ENCODE measurements around the gene TEKT5.

TEKT5 gene

DNA sequence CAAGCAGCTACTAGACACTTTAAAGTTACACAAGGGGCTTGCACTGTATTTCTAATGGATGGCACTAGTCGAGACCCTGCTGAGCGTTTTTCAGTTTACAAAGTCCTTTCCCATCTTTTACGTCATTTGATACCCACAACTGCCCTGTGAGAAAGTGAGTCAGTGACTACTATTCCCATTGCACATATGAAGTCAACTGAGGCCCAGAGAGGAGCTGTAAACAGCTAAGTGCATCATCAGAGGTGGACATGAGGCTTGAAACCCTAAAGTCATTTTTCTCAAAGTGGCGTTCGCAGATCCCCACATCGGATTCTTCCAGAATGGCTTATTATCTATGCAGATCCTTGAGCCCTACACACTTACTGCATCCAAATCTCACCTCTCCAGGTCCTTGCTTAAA lies 50.6 kb downstream of the TEKT5 start:
- no peak for DNase-seq
- Histone ChIP-seq H2AFZ (ENCODE audit: low read length) (no peak overlapping the region), H3F3A (ENCODE audit: insufficient read depth, low read length) (0 out of 2 replicates have a peak, but pooled peaks cover 8% of the 10 kb centered on the region), H3K79me2 (ENCODE audit: low read length) (no peaks in the 10 kb centered on the region), H3K9me3 (replicated peaks; ENCODE audit: insufficient read depth, low read length) (no peaks in the 10 kb centered on the region), H3K4me3 (ENCODE audit: low read length) (no peak overlapping the region), H4K20me1 (ENCODE audit: insufficient read depth, low read length) (no peaks in the 10 kb centered on the region), H3K36me3 (replicated peaks; ENCODE audit: insufficient read depth, low read length) (no peaks in the 10 kb centered on the region), H3K27ac (ENCODE audit: low read length) (no peak overlapping the region), H3K9me2 (replicated peaks; ENCODE audit: insufficient read depth, low read length) (no peaks in the 10 kb centered on the region), H3K9ac (ENCODE audit: low read length) (no peak overlapping the region), H3K4me2 (ENCODE audit: low read depth, low read length) (no peak overlapping the region), H3K27me3 (replicated peaks; ENCODE audit: insufficient read depth, low read length) (no peaks in the 10 kb centered on the region), H3K4me1 (ENCODE audit: low read length) (peaks cover 16% of the 10 kb centered on the region)
- TF ChIP-seq EZH2phosphoT487 (IDR thresholded peaks at IDR 0.05; ENCODE audit: low read length) (no peak), EZH2 (optimal IDR thresholded peaks at IDR 0.05; ENCODE audit: low read depth, low read length) (no peak), CTCF (IDR thresholded peaks at IDR 0.05; ENCODE audit: low read length) (no peak)

DNA sequence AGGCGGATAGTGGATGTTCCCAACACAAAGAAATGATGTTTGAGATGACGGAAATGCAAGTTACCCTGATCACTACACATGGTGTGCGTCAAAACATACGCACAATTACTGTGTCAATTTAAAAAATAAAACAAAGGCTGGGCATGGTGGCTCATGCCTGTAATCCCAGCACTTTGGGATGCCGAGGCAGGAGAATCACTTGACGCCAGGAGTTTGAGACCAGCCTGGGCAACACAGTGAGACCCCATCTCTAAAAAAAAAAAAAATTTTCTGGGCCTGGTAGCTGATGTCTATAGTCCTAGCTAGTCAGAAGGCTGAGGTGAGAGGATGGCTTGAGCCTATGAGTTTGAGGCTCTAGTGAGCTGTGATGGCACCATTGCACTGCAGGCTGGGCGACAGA lies 51.8 kb downstream of the TEKT5 start:
- Histone ChIP-seq H3F3A (ENCODE audit: insufficient read depth, low read length) (no peaks in the 10 kb centered on the region), H3K9me3 (replicated peaks; ENCODE audit: insufficient read depth, low read length) (no peaks in the 10 kb centered on the region), H3K36me3 (replicated peaks; ENCODE audit: insufficient read depth, low read length) (no peaks in the 10 kb centered on the region), H3K4me1 (ENCODE audit: low read length) (peaks cover 9% of the 10 kb centered on the region), H2AFZ (ENCODE audit: low read length) (no peak overlapping the region), H4K20me1 (ENCODE audit: insufficient read depth, low read length) (no peaks in the 10 kb centered on the region), H3K4me2 (ENCODE audit: low read depth, low read length) (no peak overlapping the region), H3K9me2 (replicated peaks; ENCODE audit: insufficient read depth, low read length) (no peaks in the 10 kb centered on the region), H3K27ac (ENCODE audit: low read length) (no peak overlapping the region), H3K9ac (ENCODE audit: low read length) (no peak overlapping the region), H3K79me2 (ENCODE audit: low read length) (no peaks in the 10 kb centered on the region), H3K27me3 (replicated peaks; ENCODE audit: insufficient read depth, low read length) (no peaks in the 10 kb centered on the region), H3K4me3 (ENCODE audit: low read length) (no peak overlapping the region)
- TF ChIP-seq EZH2phosphoT487 (IDR thresholded peaks at IDR 0.05; ENCODE audit: low read length), result no peak
- TF ChIP-seq CTCF (IDR thresholded peaks at IDR 0.05; ENCODE audit: low read length), result no peak
- TF ChIP-seq EZH2 (optimal IDR thresholded peaks at IDR 0.05; ENCODE audit: low read depth, low read length), result no peak
- no peak for DNase-seq

DNA sequence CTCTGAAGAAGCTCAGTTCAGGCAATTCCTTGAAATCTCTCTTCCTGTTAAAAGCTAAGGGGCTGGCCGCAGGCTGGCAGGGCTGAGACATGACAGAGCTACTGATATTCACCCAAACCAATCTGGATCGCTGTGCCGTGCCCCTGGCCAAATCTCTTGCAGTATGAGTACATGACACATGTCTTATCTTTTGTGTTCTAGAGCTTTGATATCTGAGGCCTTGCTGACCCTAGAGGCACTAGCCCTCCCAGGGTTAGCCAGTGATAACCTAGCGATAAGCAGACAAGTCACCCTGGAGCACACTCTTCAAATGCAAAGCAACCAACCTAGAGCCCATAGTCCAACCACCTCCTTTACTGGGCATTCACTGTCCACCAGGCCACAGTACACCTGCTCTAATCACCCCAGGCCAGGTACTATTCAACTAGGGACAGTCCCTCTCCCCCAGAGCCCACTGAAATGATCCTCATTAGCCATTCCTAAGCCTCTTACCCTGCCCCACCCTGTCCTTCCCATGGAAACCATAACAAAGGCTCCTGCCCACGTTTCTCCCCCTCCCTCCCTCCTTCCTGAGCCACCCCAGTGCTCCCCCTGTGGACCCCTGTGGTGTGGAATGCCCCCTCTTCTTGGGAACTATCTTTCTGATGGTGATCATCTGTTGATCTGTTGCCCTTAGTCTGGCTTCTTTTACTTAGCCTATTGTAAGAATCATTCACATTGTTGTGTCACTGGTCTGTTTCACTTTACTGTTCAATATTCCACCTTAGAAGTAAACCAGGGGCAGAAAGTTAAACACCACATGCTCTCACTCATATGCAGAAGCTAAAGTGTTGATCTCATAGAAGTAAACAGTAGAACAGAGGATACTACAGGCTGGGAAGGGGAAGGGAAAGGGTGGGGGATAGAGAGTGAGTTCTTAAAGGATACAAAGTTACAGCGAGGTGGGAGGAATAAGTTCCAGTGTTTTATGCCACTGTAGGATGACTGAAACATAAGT lies 52.5 kb downstream of the TEKT5 start:
- H3K9me2 ChIP-seq (replicated peaks; ENCODE audit: insufficient read depth, low read length), result no peaks in the 10 kb centered on the region
- H3K36me3 ChIP-seq (replicated peaks; ENCODE audit: insufficient read depth, low read length), result no peaks in the 10 kb centered on the region
- no peaks in the 10 kb centered on the region for H3F3A ChIP-seq (ENCODE audit: insufficient read depth, low read length)
- H3K79me2 ChIP-seq (ENCODE audit: low read length), result no peaks in the 10 kb centered on the region
- no peak overlapping the region for H2AFZ ChIP-seq (ENCODE audit: low read length)
- 0 out of 2 replicates have a peak, but pooled peaks cover 3% of the 10 kb centered on the region for H3K4me1 ChIP-seq (ENCODE audit: low read length)
- H3K4me3 ChIP-seq (ENCODE audit: low read length), result no peak overlapping the region
- no peak overlapping the region for H3K9ac ChIP-seq (ENCODE audit: low read length)
- no peaks in the 10 kb centered on the region for H3K9me3 ChIP-seq (replicated peaks; ENCODE audit: insufficient read depth, low read length)
- H3K27me3 ChIP-seq (replicated peaks; ENCODE audit: insufficient read depth, low read length), result no peaks in the 10 kb centered on the region
- TF ChIP-seq CTCF (IDR thresholded peaks at IDR 0.05; ENCODE audit: low read length) (no peak), EZH2phosphoT487 (IDR thresholded peaks at IDR 0.05; ENCODE audit: low read length) (no peak), EZH2 (optimal IDR thresholded peaks at IDR 0.05; ENCODE audit: low read depth, low read length) (no peak)
- no peak overlapping the region for H3K27ac ChIP-seq (ENCODE audit: low read length)
- DNase-seq, result no peak
- H4K20me1 ChIP-seq (ENCODE audit: insufficient read depth, low read length), result no peaks in the 10 kb centered on the region
- no peak overlapping the region for H3K4me2 ChIP-seq (ENCODE audit: low read depth, low read length)
